ENCODE measurements around the gene AK8. TPM values are rescaled to one million over a fixed set of nuclear protein-coding genes. Genes with fewer than 3 reads are reported as not detected.

The AK8 gene
- total and polyA plus RNA-seq, 2 of the 4 experiments (the other 2 are of a cell fraction) = under 0.01 to 0.09 TPM

DNA sequence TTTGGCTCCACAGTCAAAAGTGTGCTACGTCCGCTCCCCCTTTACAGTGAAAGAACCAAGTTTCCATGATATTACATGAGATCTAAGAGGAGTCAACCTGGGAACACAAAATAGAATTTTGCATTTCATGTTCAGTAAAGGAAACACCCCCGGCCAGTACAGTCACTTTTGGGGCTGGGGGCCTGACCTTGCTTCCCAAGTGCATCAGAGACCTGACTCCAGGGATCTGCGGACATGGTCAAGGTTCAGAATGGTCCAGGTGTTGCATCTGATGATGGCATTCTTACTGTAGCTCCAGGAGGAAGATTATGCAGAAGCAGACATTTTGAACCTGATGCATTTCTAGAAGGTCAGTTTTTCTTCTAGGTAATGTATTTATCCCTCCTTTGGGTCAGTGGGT is 39.8 kb downstream of the AK8 start:
- CTCF ChIA-PET = no interaction called here
- no TSS peak for BruUV-seq (replicated peaks)
- H3K4ac ChIP-seq (ENCODE audit: low read depth, low read length) = no peak overlapping the region

More for the DNA sequence above, 39.8 kb downstream of the AK8 start:
- no peak overlapping the region for H3K9ac ChIP-seq (ENCODE audit: low read depth, low read length)
- H3K9me1 ChIP-seq (ENCODE audit: insufficient read depth, low read length) = no peaks in the 10 kb centered on the region; the same call in 1 of the 2 replicates
- H4K5ac ChIP-seq (ENCODE audit: low read depth, low read length) = no peak overlapping the region
- H3K23ac ChIP-seq (ENCODE audit: low read depth, low read length) = no peak overlapping the region
- in situ Hi-C loops (cut with MboI; ENCODE audit: low sequenced_read_pairs) = no loop called here
- H2BK20ac ChIP-seq (ENCODE audit: low read depth, low read length) = no peak overlapping the region
- no peak overlapping the region for H2AK5ac ChIP-seq (ENCODE audit: low read depth, low read length)
- no peak overlapping the region for H2AK9ac ChIP-seq (replicated peaks; ENCODE audit: low read depth, low read length, poor library complexity)
- dilution Hi-C loops (cut with HindIII; ENCODE audit: low sequenced_read_pairs, unreplicated experiment) = no loop called here
- H3K79me1 ChIP-seq (ENCODE audit: low read depth in 1 of 2, low read length in 2 of 2) = no peaks in the 10 kb centered on the region
- no peaks in the 10 kb centered on the region for H3K9me3 ChIP-seq (ENCODE audit: control insufficient read depth, insufficient read depth, low read length)
- TF ChIP-seq CHD1 (IDR thresholded peaks at IDR 0.05; ENCODE audit: low read depth, low read length) = no peak
- no peak overlapping the region for H2AFZ ChIP-seq (replicated peaks; ENCODE audit: low read length, poor library complexity)
- no peak overlapping the region for H4K8ac ChIP-seq (ENCODE audit: low read depth in 2 of 2, low read length in 2 of 2)
- no peak overlapping the region for H3K4me3 ChIP-seq (ENCODE audit: insufficient read depth, low read depth, low read length)
- POLR2A ChIA-PET (ENCODE audit: unreplicated experiment) = no interaction called here
- H3K56ac ChIP-seq (ENCODE audit: extremely low read depth, insufficient read depth, low read length) = no peak overlapping the region
- no peak overlapping the region for H3K27ac ChIP-seq (ENCODE audit: insufficient read depth, low read length)
- ATAC-seq (ENCODE audit: low read depth) = no peak
- H3K36me3 ChIP-seq (ENCODE audit: control insufficient read depth, insufficient read depth, low read length) = no peaks in the 10 kb centered on the region
- peaks cover 2% of the 10 kb centered on the region; the same call in 1 of the 2 replicates for H3K4me1 ChIP-seq (ENCODE audit: control insufficient read depth, insufficient read depth, low read length)
- H3K18ac ChIP-seq (ENCODE audit: low read depth, low read length) = no peak overlapping the region
- no peak overlapping the region for H3K14ac ChIP-seq (replicated peaks; ENCODE audit: low read depth, low read length)
- peaks cover 19% of the 10 kb centered on the region for H3K27me3 ChIP-seq (ENCODE audit: control insufficient read depth, insufficient read depth, low read length)
- no peak overlapping the region for H3K4me2 ChIP-seq (ENCODE audit: low read depth, low read length)
- no peak for DNase-seq
- no peak overlapping the region for H2BK5ac ChIP-seq (ENCODE audit: low read depth, low read length, poor library complexity, severe bottlenecking)
- no peaks in the 10 kb centered on the region for H4K20me1 ChIP-seq (ENCODE audit: insufficient read depth, low read length)
- no peak overlapping the region for H2BK120ac ChIP-seq (ENCODE audit: low read depth, low read length)
- no peak overlapping the region for H2BK15ac ChIP-seq (ENCODE audit: low read depth, low read length)
- 33% methylated on average over 1 of the region's 4 CpGs; no CpG with 5 or more reads in 1 of the 2 experiments for WGBS, 2 experiments (ENCODE audit: extremely low coverage in 2 of 2, insufficient read length in 1 of 2)
- H4K91ac ChIP-seq (ENCODE audit: insufficient read depth, low read depth, low read length) = no peak overlapping the region
- intact Hi-C loops (cut with micrococcal nuclease) = no loop called here

Measured in IMR-90 (cell line).